Neural cell (in vitro differentiated cells): ENCODE results near the gene BNC2. TPM values are rescaled to one million over a fixed set of nuclear protein-coding genes. Genes with fewer than 3 reads are reported as not detected.

Source experiments
- H2AFZ ChIP-seq: fragments of 200-600, 300-800 bp; sonication (generic), shearing (Covaris generic); 2 replicates; pipeline ENCODE4 v1.6.0; 2014; ENCODE audit warnings: low read depth, mild to moderate bottlenecking, antibody characterized with exemption, low read length, moderate library complexity
- H3F3A ChIP-seq: fragments of 200-600 bp; shearing (Covaris generic); 2 replicates; pipeline ENCODE4 v1.6.1; 2016; ENCODE audit warnings: mild to moderate bottlenecking, moderate library complexity, mixed read lengths, antibody characterized with exemption, low read length; ENCODE audit not compliant: insufficient read depth, poor library complexity, severe bottlenecking
- H3K27ac ChIP-seq: fragments of 200-600, 300-800 bp; sonication (generic), shearing (Covaris generic); 2 replicates; pipeline ENCODE4 v1.5.1; 2014; ENCODE audit warnings: mild to moderate bottlenecking, low read length, moderate library complexity
- H3K27me3 ChIP-seq: fragments of 300-800, 200-600 bp; sonication (generic), shearing (Covaris generic); 2 replicates; pipeline ENCODE4 v1.6.0; 2014; ENCODE audit warnings: mild to moderate bottlenecking, low read depth, low read length, moderate library complexity; ENCODE audit not compliant: insufficient read depth
- H3K36me3 ChIP-seq: fragments of 300-800, 200-600 bp; sonication (generic), shearing (Covaris generic); 2 replicates; pipeline ENCODE4 v1.5.1; 2014; ENCODE audit warnings: mild to moderate bottlenecking, antibody characterized with exemption, low read length, moderate library complexity; ENCODE audit not compliant: insufficient read depth
- H3K4me2 ChIP-seq: fragments of 300-800, 200-600 bp; sonication (generic), shearing (Covaris generic); 2 replicates; pipeline ENCODE4 v1.6.0; 2014; ENCODE audit warnings: mild to moderate bottlenecking, low read length
- H3K4me3 ChIP-seq: fragments of 300-800, 200-600 bp; sonication (generic), shearing (Covaris generic); 2 replicates; pipeline ENCODE4 v1.5.1; 2014; ENCODE audit warnings: mild to moderate bottlenecking, low read length, moderate library complexity
- H3K79me2 ChIP-seq: fragments of 200-600 bp; shearing (Covaris generic); replicated peaks from 2 replicates; pipeline ENCODE4 v1.6.0; 2014; ENCODE audit warnings: mild to moderate bottlenecking, low read length, moderate library complexity; ENCODE audit not compliant: insufficient read depth
- H3K9ac ChIP-seq: fragments of 300-800, 200-600 bp; sonication (generic), shearing (Covaris generic); 2 replicates; pipeline ENCODE4 v1.6.1; 2016; ENCODE audit warnings: mild to moderate bottlenecking, low read length, mixed read lengths
- H3K9me2 ChIP-seq: fragments of 200-600 bp; shearing (Covaris generic); 2 replicates; pipeline ENCODE4 v1.6.1; 2016; ENCODE audit warnings: mild to moderate bottlenecking, low read length, mixed read lengths; ENCODE audit not compliant: insufficient read depth
- H3K9me3 ChIP-seq: fragments of 200-600, 300-800 bp; sonication (generic), shearing (Covaris generic); 2 replicates; pipeline ENCODE4 v1.6.1; 2016; ENCODE audit warnings: mild to moderate bottlenecking, mixed run types, low read length, moderate library complexity, mixed read lengths
- H4K20me1 ChIP-seq: fragments of 200-600 bp; shearing (Covaris generic); 2 replicates; pipeline ENCODE4 v1.6.1; 2016; ENCODE audit warnings: mild to moderate bottlenecking, mixed run types; ENCODE audit not compliant: insufficient read depth
- EP300 ChIP-seq: fragments of 450-650 bp; conservative IDR thresholded peaks from 2 replicates; pipeline ENCODE4 v1.6.1; 2014; ENCODE audit warnings: antibody characterized with exemption, mild to moderate bottlenecking, moderate library complexity; ENCODE audit not compliant: poor library complexity, severe bottlenecking
- EZH2 ChIP-seq: fragments of 200-600, 300-800 bp; shearing (Covaris generic), sonication (generic); IDR thresholded peaks from 2 replicates; pipeline ENCODE4 v1.6.1; 2014; ENCODE audit warnings: antibody characterized with exemption, low read length, borderline replicate concordance, mild to moderate bottlenecking; ENCODE audit not compliant: insufficient read depth, poor library complexity, severe bottlenecking
- MXI1 ChIP-seq: fragments of 450-650 bp; conservative IDR thresholded peaks from 2 replicates; pipeline ENCODE4 v1.6.1; 2014; ENCODE audit warnings: antibody characterized with exemption, mild to moderate bottlenecking; ENCODE audit not compliant: poor library complexity, severe bottlenecking
- POLR2AphosphoS5 ChIP-seq: IDR thresholded peaks from 2 replicates; pipeline ENCODE4 v1.6.1; 2012
- RAD21 ChIP-seq: fragments of 450-650 bp; conservative IDR thresholded peaks from 2 replicates; pipeline ENCODE4 v1.6.1; 2014; ENCODE audit warnings: antibody characterized with exemption, mild to moderate bottlenecking, moderate library complexity
- SMC3 ChIP-seq: fragments of 450-650 bp; conservative IDR thresholded peaks from 2 replicates; pipeline ENCODE4 v1.6.1; 2014; ENCODE audit warnings: antibody characterized with exemption, mild to moderate bottlenecking, moderate library complexity; ENCODE audit not compliant: poor library complexity
- polyA plus RNA-seq: library from polyadenylated mRNA; depleted of rRNA; stranded (reverse); fragments of >200 nt; gene quantifications from 2 replicates; pipeline ENCODE4 v1.2.3, GENCODE V29; 2014
- TF ChIP-seq, protein P1 (sequence below): IDR thresholded peaks from 2 replicates; pipeline ENCODE4 v1.6.1; 2012; ENCODE audit warnings: borderline replicate concordance
- TF ChIP-seq, protein P2 (sequence below): fragments of 450-650 bp; IDR thresholded peaks from 2 replicates; pipeline ENCODE4 v1.5.1; 2014; ENCODE audit warnings: antibody characterized with exemption, mild to moderate bottlenecking, moderate library complexity; ENCODE audit not compliant: poor library complexity, severe bottlenecking

Gene BNC2
- polyA plus RNA-seq, 1 donor from 2014 or later, result 1.3 TPM

DNA sequence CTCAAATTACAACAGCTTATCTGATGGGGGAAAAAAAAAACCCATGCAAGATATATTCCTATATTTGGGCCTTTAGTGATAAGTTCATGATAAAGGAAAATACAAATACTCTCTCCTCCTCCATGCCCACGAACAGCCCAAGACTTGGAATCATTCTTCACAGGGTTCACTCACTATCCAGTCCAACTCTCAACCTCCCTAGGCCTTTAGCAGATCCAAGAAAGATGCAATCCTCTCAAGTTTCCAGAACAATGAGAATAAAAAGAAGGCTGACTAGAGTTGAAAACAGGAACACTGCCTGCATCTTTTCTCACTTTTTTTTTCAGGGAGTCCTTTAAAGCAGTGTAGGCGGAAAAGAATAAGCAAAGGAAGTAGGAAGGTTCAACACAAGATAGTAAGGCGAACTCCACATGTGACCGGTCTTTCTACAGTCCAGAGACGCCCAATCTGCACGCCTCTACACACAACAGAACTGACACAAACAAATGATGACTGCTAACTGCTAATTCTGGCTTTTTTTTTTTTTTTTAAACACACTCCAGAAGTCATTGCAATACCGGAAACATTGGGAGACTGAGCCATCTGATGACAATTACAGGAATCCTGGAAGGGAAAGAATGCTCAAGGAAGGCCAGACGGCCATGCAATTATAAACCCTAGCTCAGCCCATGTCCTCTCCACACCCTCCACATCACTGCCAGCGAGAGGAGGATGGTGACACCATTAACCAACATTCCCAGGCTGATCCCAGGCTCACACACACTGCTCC lies 75.4 kb downstream of the BNC2 start:
- Histone ChIP-seq H3K27me3 (no peaks in the 10 kb centered on the region), H3K9me3 (no peaks in the 10 kb centered on the region), H3K4me3 (no peak overlapping the region), H3K27ac (no peak overlapping the region), H2AFZ (no peak overlapping the region), H3K9ac (no peak overlapping the region), H3F3A (no peaks in the 10 kb centered on the region), H4K20me1 (no peaks in the 10 kb centered on the region), H3K36me3 (no peaks in the 10 kb centered on the region), H3K79me2 (no peaks in the 10 kb centered on the region), H3K4me2 (no peak overlapping the region), H3K9me2 (no peaks in the 10 kb centered on the region)
- no peak for TF ChIP-seq POLR2AphosphoS5

DNA sequence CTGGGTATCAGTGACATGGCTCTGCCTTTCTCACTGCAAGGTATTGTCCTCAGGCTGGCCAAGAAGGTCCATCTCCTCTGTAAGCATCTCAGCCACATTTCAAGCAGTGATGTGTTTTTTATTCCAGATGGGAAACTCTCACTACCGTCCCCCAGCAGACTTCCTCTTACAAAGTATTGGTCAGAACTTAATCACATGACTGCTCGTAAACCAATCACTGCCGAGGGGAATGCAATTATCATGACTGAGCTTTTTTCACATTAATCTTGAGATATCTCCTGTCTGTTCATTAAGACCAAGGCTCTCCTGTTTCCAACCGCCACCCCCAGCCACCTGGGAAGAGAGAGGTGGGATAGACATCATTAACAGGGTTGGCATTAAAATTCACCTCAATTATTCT lies 76.4 kb downstream of the BNC2 start:
- Histone ChIP-seq H3K27ac (no peak overlapping the region), H3K27me3 (no peaks in the 10 kb centered on the region), H3F3A (no peaks in the 10 kb centered on the region), H3K36me3 (no peaks in the 10 kb centered on the region), H3K9ac (no peak overlapping the region), H3K79me2 (no peaks in the 10 kb centered on the region), H3K4me3 (no peak overlapping the region), H2AFZ (no peak overlapping the region), H4K20me1 (no peaks in the 10 kb centered on the region), H3K4me2 (no peak overlapping the region), H3K9me3 (no peaks in the 10 kb centered on the region), H3K9me2 (no peaks in the 10 kb centered on the region)
- TF ChIP-seq POLR2AphosphoS5 (no peak), RAD21 (no peak), EZH2 (no peak), SMC3 (no peak), MXI1 (no peak)
- TF ChIP-seq, protein P1, sequence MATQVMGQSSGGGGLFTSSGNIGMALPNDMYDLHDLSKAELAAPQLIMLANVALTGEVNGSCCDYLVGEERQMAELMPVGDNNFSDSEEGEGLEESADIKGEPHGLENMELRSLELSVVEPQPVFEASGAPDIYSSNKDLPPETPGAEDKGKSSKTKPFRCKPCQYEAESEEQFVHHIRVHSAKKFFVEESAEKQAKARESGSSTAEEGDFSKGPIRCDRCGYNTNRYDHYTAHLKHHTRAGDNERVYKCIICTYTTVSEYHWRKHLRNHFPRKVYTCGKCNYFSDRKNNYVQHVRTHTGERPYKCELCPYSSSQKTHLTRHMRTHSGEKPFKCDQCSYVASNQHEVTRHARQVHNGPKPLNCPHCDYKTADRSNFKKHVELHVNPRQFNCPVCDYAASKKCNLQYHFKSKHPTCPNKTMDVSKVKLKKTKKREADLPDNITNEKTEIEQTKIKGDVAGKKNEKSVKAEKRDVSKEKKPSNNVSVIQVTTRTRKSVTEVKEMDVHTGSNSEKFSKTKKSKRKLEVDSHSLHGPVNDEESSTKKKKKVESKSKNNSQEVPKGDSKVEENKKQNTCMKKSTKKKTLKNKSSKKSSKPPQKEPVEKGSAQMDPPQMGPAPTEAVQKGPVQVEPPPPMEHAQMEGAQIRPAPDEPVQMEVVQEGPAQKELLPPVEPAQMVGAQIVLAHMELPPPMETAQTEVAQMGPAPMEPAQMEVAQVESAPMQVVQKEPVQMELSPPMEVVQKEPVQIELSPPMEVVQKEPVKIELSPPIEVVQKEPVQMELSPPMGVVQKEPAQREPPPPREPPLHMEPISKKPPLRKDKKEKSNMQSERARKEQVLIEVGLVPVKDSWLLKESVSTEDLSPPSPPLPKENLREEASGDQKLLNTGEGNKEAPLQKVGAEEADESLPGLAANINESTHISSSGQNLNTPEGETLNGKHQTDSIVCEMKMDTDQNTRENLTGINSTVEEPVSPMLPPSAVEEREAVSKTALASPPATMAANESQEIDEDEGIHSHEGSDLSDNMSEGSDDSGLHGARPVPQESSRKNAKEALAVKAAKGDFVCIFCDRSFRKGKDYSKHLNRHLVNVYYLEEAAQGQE, result no peak
- TF ChIP-seq, protein P2, sequence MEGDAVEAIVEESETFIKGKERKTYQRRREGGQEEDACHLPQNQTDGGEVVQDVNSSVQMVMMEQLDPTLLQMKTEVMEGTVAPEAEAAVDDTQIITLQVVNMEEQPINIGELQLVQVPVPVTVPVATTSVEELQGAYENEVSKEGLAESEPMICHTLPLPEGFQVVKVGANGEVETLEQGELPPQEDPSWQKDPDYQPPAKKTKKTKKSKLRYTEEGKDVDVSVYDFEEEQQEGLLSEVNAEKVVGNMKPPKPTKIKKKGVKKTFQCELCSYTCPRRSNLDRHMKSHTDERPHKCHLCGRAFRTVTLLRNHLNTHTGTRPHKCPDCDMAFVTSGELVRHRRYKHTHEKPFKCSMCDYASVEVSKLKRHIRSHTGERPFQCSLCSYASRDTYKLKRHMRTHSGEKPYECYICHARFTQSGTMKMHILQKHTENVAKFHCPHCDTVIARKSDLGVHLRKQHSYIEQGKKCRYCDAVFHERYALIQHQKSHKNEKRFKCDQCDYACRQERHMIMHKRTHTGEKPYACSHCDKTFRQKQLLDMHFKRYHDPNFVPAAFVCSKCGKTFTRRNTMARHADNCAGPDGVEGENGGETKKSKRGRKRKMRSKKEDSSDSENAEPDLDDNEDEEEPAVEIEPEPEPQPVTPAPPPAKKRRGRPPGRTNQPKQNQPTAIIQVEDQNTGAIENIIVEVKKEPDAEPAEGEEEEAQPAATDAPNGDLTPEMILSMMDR, result no peak

DNA sequence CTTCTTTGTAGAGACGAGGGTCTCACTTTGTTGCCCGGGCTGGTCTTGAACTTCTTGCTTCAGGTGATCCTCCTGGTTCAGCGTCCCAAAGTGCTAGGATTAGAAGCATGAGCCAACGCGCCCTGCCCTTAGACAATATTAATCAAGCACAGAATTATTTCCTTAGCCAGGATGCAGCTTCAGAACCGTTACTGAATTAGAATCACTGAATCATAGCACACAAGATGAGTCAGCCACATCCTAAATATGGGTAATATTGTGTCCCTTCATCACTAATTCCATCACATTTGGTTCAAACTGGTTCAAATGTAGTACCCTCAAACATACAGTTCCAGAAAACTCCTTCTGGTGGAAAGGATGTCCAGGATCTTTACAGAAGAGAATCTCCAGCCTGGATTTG lies 82.7 kb downstream of the BNC2 start:
- Histone ChIP-seq H3K4me2 (no peak overlapping the region), H3K79me2 (no peaks in the 10 kb centered on the region), H3K36me3 (no peaks in the 10 kb centered on the region), H3F3A (no peaks in the 10 kb centered on the region), H3K9ac (no peak overlapping the region), H2AFZ (no peak overlapping the region), H3K27me3 (no peaks in the 10 kb centered on the region), H4K20me1 (no peaks in the 10 kb centered on the region), H3K9me2 (no peaks in the 10 kb centered on the region), H3K9me3 (no peaks in the 10 kb centered on the region), H3K27ac (no peak overlapping the region), H3K4me3 (no peak overlapping the region)
- no peak for TF ChIP-seq MXI1
- no peak for TF ChIP-seq EP300
- TF ChIP-seq, protein P2, result no peak
- no peak for TF ChIP-seq RAD21
- TF ChIP-seq EZH2, result no peak
